Measurements from ENCODE around the gene ADAMTS12.

ADAMTS12 gene

DNA sequence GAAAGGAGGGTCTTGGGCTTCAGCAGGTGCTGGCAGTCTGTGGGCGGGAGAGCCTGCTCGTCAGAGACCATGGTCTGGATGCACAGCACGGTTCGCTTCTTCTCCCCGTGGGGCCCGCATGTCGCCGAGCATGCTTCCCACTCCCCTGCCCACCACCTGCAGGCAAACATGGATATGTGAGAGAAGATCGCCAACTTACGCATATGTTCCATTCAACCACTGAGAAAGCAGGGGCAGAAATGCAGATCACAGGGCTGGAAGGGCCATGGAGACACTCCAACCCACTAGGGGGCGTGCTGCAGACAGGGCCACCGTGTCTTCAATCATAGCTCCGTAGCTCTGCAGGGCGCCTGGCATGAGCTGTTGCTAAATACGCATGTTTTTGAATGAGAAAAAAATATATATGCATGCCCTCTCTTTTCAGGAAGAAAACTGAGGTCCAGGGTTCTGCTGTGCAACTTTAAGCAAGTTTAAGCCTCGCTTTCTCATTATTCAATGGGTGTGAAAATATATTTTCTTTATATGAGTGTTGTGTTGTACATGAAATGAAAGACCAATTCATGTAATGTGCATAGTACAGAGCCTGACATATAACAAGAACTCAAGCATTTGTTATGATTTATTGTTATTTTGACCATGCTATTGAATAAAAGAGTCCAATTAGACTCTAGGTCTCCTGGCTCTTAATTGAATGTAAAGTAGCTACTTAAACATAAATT is 303.0 kb downstream of the ADAMTS12 start:
- intact Hi-C loops (cut with DNase I; ENCODE audit: low total_unique reads): no loop called here
- no peak for DNase-seq
- TF ChIP-seq, protein P1, sequence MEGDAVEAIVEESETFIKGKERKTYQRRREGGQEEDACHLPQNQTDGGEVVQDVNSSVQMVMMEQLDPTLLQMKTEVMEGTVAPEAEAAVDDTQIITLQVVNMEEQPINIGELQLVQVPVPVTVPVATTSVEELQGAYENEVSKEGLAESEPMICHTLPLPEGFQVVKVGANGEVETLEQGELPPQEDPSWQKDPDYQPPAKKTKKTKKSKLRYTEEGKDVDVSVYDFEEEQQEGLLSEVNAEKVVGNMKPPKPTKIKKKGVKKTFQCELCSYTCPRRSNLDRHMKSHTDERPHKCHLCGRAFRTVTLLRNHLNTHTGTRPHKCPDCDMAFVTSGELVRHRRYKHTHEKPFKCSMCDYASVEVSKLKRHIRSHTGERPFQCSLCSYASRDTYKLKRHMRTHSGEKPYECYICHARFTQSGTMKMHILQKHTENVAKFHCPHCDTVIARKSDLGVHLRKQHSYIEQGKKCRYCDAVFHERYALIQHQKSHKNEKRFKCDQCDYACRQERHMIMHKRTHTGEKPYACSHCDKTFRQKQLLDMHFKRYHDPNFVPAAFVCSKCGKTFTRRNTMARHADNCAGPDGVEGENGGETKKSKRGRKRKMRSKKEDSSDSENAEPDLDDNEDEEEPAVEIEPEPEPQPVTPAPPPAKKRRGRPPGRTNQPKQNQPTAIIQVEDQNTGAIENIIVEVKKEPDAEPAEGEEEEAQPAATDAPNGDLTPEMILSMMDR (IDR thresholded peaks at IDR 0.05): peak in 1 of 2 experiments; percentile 13

DNA sequence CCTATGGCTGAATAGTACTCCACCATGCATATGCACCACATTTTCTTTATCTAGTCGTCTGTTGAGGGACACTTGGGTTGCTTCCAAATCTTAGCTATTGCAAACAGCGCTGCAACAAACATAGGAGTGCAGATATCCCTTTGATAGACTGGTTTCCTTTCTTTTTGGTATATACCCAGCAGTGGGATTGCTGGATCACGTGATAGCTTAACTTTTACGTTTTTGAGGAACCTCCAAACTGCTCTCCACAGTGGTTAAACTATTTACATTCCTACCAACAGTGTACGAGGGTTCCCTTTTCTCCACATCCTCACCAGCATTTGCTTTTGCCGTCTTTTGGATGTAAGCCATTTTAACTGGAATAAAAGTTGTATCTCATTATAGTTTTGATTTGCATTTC is 308.5 kb downstream of the ADAMTS12 start:
- no peak for DNase-seq
- Histone ChIP-seq H3K4me1 (no peaks in the 10 kb centered on the region), H3K9me3 (no peaks in the 10 kb centered on the region), H3K27ac (no peak overlapping the region), H3K4me3 (no peak overlapping the region), H3K36me3 (peaks cover 0 to 10% (median 0%) of the 10 kb centered on the region in 3 donors), H3K27me3 (no peaks in the 10 kb centered on the region)
- intact Hi-C loops (cut with DNase I; ENCODE audit: low total_unique reads): no loop called here
- TF ChIP-seq, protein P1 (IDR thresholded peaks at IDR 0.05): no peak

More for the DNA sequence above, 303.0 kb downstream of the ADAMTS12 start:
- Histone ChIP-seq H3K36me3 (peaks cover 0 to 10% (median 0%) of the 10 kb centered on the region in 3 donors), H3K27me3 (no peaks in the 10 kb centered on the region), H3K4me1 (no peaks in the 10 kb centered on the region), H3K4me3 (no peak overlapping the region), H3K9me3 (no peaks in the 10 kb centered on the region), H3K27ac (no peak overlapping the region)

DNA sequence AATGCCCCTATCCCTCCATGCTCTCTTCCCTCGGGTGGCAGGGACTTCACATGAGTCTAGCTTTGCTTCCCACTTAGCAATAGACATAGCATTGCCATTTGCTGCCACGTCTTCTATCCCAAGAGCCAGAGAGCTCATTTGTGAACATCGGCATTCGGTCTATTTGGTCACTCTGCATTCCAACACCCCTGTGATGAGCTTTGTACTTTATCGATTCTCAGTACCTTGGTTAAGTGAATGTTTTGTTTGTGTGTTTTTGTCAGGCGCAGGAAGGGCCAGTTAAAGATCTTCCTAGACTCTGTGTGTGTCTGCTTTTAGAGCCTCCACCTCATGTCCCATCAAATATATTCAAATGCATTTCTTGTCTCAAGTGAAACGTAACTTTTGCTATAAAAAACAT is 309.4 kb downstream of the ADAMTS12 start:
- intact Hi-C loops (cut with DNase I; ENCODE audit: low total_unique reads): no loop called here
- no peak overlapping the region for H3K27ac ChIP-seq
- no peak overlapping the region for H3K4me3 ChIP-seq

DNA sequence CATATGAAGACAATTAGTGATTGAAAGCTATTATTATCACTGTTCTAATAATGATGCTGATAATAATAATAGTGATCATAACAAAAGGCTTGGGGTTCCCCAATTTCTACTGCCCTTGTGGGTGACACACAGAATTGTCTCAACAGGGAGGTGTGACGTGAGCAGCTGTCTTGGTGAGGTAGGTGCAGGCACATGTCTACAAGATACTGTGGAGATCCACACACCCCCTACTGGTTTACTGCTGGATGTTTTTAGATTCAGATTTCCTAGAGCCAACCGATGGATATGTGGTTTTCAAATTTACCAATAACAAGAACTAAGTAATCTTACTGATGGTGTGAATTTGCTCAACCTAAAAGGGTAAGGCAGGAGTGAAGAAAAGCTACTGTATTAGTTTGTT is 312.0 kb downstream of the ADAMTS12 start:
- Histone ChIP-seq H3K4me1 (no peaks in the 10 kb centered on the region), H3K27ac (no peak overlapping the region), H3K9me3 (no peaks in the 10 kb centered on the region), H3K4me3 (no peak overlapping the region), H3K36me3 (peaks cover 0 to 9% (median 3%) of the 10 kb centered on the region in 3 donors), H3K27me3 (no peaks in the 10 kb centered on the region)
- TF ChIP-seq, protein P1 (IDR thresholded peaks at IDR 0.05): no peak
- intact Hi-C loops (cut with DNase I; ENCODE audit: low total_unique reads): no loop called here
- no peak for DNase-seq

More for the DNA sequence above, 309.4 kb downstream of the ADAMTS12 start:
- Histone ChIP-seq H3K27me3 (no peaks in the 10 kb centered on the region), H3K4me1 (no peaks in the 10 kb centered on the region), H3K36me3 (peaks cover 0 to 7% (median 0%) of the 10 kb centered on the region in 3 donors), H3K9me3 (no peaks in the 10 kb centered on the region)
- DNase-seq: no peak
- TF ChIP-seq, protein P1 (IDR thresholded peaks at IDR 0.05): no peak

DNA sequence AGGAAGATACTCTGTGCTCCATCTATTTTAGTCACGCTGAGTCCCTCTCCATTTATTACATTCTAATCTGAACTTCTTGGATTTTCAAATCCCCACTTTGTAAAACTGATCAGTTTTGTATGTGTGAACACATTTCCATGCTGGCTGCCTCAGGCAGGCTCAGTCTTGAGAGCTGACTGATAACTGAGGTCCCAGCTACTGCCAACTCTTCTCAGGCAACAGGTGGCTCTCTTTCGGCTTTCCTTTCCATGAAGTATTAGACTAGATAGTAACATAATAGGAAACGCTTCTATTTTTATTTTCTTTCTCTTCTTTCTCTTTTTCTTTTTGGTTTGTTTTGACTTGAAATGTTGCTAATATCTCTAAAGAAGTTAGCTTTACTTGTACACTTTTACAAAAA is 312.6 kb downstream of the ADAMTS12 start:
- TF ChIP-seq, protein P1 (IDR thresholded peaks at IDR 0.05): no peak
- no peak overlapping the region for H3K4me3 ChIP-seq
- H3K9me3 ChIP-seq: no peaks in the 10 kb centered on the region
- intact Hi-C loops (cut with DNase I; ENCODE audit: low total_unique reads): no loop called here
- H3K27me3 ChIP-seq: no peaks in the 10 kb centered on the region
- peaks cover 0 to 9% (median 3%) of the 10 kb centered on the region in 3 donors for H3K36me3 ChIP-seq
- H3K4me1 ChIP-seq: no peaks in the 10 kb centered on the region
- no peak for DNase-seq
- H3K27ac ChIP-seq: no peak overlapping the region

Data from tibial artery (tissue), 4 donors.